Neural cell (in vitro differentiated cells): ENCODE results near the gene GNG12. TPM values are rescaled to one million over a fixed set of nuclear protein-coding genes. Genes with fewer than 3 reads are reported as not detected.

Experiments used
- H2AFZ ChIP-seq: fragments of 200-600, 300-800 bp; sonication (generic), shearing (Covaris generic); 2 replicates; pipeline ENCODE4 v1.6.0; 2014; ENCODE audit warnings: low read depth, mild to moderate bottlenecking, antibody characterized with exemption, low read length, moderate library complexity
- H3F3A ChIP-seq: fragments of 200-600 bp; shearing (Covaris generic); 2 replicates; pipeline ENCODE4 v1.6.1; 2016; ENCODE audit warnings: mild to moderate bottlenecking, moderate library complexity, mixed read lengths, antibody characterized with exemption, low read length; ENCODE audit not compliant: insufficient read depth, poor library complexity, severe bottlenecking
- H3K27ac ChIP-seq: fragments of 200-600, 300-800 bp; sonication (generic), shearing (Covaris generic); 2 replicates; pipeline ENCODE4 v1.5.1; 2014; ENCODE audit warnings: mild to moderate bottlenecking, low read length, moderate library complexity
- H3K27me3 ChIP-seq: fragments of 300-800, 200-600 bp; sonication (generic), shearing (Covaris generic); 2 replicates; pipeline ENCODE4 v1.6.0; 2014; ENCODE audit warnings: mild to moderate bottlenecking, low read depth, low read length, moderate library complexity; ENCODE audit not compliant: insufficient read depth
- H3K36me3 ChIP-seq: fragments of 300-800, 200-600 bp; sonication (generic), shearing (Covaris generic); 2 replicates; pipeline ENCODE4 v1.5.1; 2014; ENCODE audit warnings: mild to moderate bottlenecking, antibody characterized with exemption, low read length, moderate library complexity; ENCODE audit not compliant: insufficient read depth
- H3K4me2 ChIP-seq: fragments of 300-800, 200-600 bp; sonication (generic), shearing (Covaris generic); 2 replicates; pipeline ENCODE4 v1.6.0; 2014; ENCODE audit warnings: mild to moderate bottlenecking, low read length
- H3K4me3 ChIP-seq: fragments of 300-800, 200-600 bp; sonication (generic), shearing (Covaris generic); 2 replicates; pipeline ENCODE4 v1.5.1; 2014; ENCODE audit warnings: mild to moderate bottlenecking, low read length, moderate library complexity
- H3K79me2 ChIP-seq: fragments of 200-600 bp; shearing (Covaris generic); replicated peaks from 2 replicates; pipeline ENCODE4 v1.6.0; 2014; ENCODE audit warnings: mild to moderate bottlenecking, low read length, moderate library complexity; ENCODE audit not compliant: insufficient read depth
- H3K9ac ChIP-seq: fragments of 300-800, 200-600 bp; sonication (generic), shearing (Covaris generic); 2 replicates; pipeline ENCODE4 v1.6.1; 2016; ENCODE audit warnings: mild to moderate bottlenecking, low read length, mixed read lengths
- H3K9me2 ChIP-seq: fragments of 200-600 bp; shearing (Covaris generic); 2 replicates; pipeline ENCODE4 v1.6.1; 2016; ENCODE audit warnings: mild to moderate bottlenecking, low read length, mixed read lengths; ENCODE audit not compliant: insufficient read depth
- H3K9me3 ChIP-seq: fragments of 200-600, 300-800 bp; sonication (generic), shearing (Covaris generic); 2 replicates; pipeline ENCODE4 v1.6.1; 2016; ENCODE audit warnings: mild to moderate bottlenecking, mixed run types, low read length, moderate library complexity, mixed read lengths
- H4K20me1 ChIP-seq: fragments of 200-600 bp; shearing (Covaris generic); 2 replicates; pipeline ENCODE4 v1.6.1; 2016; ENCODE audit warnings: mild to moderate bottlenecking, mixed run types; ENCODE audit not compliant: insufficient read depth
- CTCF ChIP-seq: fragments of 450-650 bp; IDR thresholded peaks from 2 replicates; pipeline ENCODE4 v1.5.1; 2014; ENCODE audit warnings: antibody characterized with exemption, mild to moderate bottlenecking, moderate library complexity; ENCODE audit not compliant: poor library complexity, severe bottlenecking
- EP300 ChIP-seq: fragments of 450-650 bp; conservative IDR thresholded peaks from 2 replicates; pipeline ENCODE4 v1.6.1; 2014; ENCODE audit warnings: antibody characterized with exemption, mild to moderate bottlenecking, moderate library complexity; ENCODE audit not compliant: poor library complexity, severe bottlenecking
- EZH2 ChIP-seq: fragments of 200-600, 300-800 bp; shearing (Covaris generic), sonication (generic); IDR thresholded peaks from 2 replicates; pipeline ENCODE4 v1.6.1; 2014; ENCODE audit warnings: antibody characterized with exemption, low read length, borderline replicate concordance, mild to moderate bottlenecking; ENCODE audit not compliant: insufficient read depth, poor library complexity, severe bottlenecking
- MXI1 ChIP-seq: fragments of 450-650 bp; conservative IDR thresholded peaks from 2 replicates; pipeline ENCODE4 v1.6.1; 2014; ENCODE audit warnings: antibody characterized with exemption, mild to moderate bottlenecking; ENCODE audit not compliant: poor library complexity, severe bottlenecking
- POLR2AphosphoS5 ChIP-seq: IDR thresholded peaks from 2 replicates; pipeline ENCODE4 v1.6.1; 2012
- RAD21 ChIP-seq: fragments of 450-650 bp; conservative IDR thresholded peaks from 2 replicates; pipeline ENCODE4 v1.6.1; 2014; ENCODE audit warnings: antibody characterized with exemption, mild to moderate bottlenecking, moderate library complexity
- SMC3 ChIP-seq: fragments of 450-650 bp; conservative IDR thresholded peaks from 2 replicates; pipeline ENCODE4 v1.6.1; 2014; ENCODE audit warnings: antibody characterized with exemption, mild to moderate bottlenecking, moderate library complexity; ENCODE audit not compliant: poor library complexity
- TAF1 ChIP-seq: IDR thresholded peaks from 2 replicates; pipeline ENCODE4 v1.6.1; 2012; ENCODE audit warnings: low read depth
- polyA plus RNA-seq: library from polyadenylated mRNA; depleted of rRNA; stranded (reverse); fragments of >200 nt; gene quantifications from 2 replicates; pipeline ENCODE4 v1.2.3, GENCODE V29; 2014
- TF ChIP-seq, protein P1 (sequence below): IDR thresholded peaks from 2 replicates; pipeline ENCODE4 v1.6.1; 2012; ENCODE audit warnings: borderline replicate concordance

GNG12 gene
- polyA plus RNA-seq, 1 donor from 2014 or later: 0.35 TPM

DNA sequence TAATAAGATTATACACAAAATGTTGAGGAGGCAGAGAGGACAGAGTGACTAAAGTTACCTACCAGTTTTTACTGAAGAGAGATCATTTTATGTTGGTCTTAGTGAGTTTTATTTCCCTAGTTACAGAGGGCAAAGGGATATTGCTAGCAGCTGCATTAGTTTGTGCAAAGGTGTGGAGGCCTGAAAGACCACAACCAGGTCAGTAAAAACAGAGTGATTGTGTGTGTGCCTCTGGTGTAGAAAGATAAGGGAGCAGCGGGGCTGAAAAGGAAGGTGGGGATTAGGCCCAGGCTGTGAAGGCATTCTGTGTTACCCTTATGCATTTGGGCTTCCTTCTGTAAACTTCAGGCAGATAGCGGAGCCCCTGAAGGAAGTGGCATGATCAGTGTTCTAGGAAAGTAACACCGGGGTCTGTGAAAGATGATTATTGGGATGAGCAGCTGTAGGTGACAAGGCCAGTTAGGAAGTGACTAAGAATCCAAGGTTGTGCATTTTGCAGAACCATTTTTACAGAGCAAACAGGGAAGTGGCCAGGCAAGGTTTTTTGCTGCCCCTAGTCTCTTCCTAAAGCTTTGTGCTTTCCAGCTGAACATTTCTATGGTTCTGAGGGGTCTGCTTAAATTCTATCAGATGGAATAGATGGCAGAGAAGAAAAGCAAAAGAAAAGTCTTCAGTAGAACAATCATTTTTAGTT lies 144.6 kb downstream of the GNG12 start:
- H3K36me3 ChIP-seq: no peaks in the 10 kb centered on the region
- H3K9me2 ChIP-seq: no peaks in the 10 kb centered on the region
- H3K4me3 ChIP-seq: no peak overlapping the region
- no peak overlapping the region for H2AFZ ChIP-seq
- H4K20me1 ChIP-seq: no peaks in the 10 kb centered on the region
- H3K9me3 ChIP-seq: no peaks in the 10 kb centered on the region
- H3F3A ChIP-seq: no peaks in the 10 kb centered on the region
- H3K27me3 ChIP-seq: no peaks in the 10 kb centered on the region
- no peak overlapping the region for H3K27ac ChIP-seq
- TF ChIP-seq, protein P1, sequence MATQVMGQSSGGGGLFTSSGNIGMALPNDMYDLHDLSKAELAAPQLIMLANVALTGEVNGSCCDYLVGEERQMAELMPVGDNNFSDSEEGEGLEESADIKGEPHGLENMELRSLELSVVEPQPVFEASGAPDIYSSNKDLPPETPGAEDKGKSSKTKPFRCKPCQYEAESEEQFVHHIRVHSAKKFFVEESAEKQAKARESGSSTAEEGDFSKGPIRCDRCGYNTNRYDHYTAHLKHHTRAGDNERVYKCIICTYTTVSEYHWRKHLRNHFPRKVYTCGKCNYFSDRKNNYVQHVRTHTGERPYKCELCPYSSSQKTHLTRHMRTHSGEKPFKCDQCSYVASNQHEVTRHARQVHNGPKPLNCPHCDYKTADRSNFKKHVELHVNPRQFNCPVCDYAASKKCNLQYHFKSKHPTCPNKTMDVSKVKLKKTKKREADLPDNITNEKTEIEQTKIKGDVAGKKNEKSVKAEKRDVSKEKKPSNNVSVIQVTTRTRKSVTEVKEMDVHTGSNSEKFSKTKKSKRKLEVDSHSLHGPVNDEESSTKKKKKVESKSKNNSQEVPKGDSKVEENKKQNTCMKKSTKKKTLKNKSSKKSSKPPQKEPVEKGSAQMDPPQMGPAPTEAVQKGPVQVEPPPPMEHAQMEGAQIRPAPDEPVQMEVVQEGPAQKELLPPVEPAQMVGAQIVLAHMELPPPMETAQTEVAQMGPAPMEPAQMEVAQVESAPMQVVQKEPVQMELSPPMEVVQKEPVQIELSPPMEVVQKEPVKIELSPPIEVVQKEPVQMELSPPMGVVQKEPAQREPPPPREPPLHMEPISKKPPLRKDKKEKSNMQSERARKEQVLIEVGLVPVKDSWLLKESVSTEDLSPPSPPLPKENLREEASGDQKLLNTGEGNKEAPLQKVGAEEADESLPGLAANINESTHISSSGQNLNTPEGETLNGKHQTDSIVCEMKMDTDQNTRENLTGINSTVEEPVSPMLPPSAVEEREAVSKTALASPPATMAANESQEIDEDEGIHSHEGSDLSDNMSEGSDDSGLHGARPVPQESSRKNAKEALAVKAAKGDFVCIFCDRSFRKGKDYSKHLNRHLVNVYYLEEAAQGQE: no peak
- H3K4me2 ChIP-seq: no peak overlapping the region
- H3K79me2 ChIP-seq: peaks cover 8% of the 10 kb centered on the region
- H3K9ac ChIP-seq: no peak overlapping the region

GRCh38 chr1:67687649-67688048 lies 145.6 kb downstream of the GNG12 start:
- no peaks in the 10 kb centered on the region for H4K20me1 ChIP-seq
- H3K4me2 ChIP-seq: peak overlapping the region; percentile 98
- no peaks in the 10 kb centered on the region for H3K9me2 ChIP-seq
- no peak overlapping the region for H2AFZ ChIP-seq
- H3F3A ChIP-seq: no peaks in the 10 kb centered on the region
- no peaks in the 10 kb centered on the region for H3K9me3 ChIP-seq
- H3K79me2 ChIP-seq: peaks cover 8% of the 10 kb centered on the region
- H3K27ac ChIP-seq: no peak overlapping the region
- peak overlapping the region; percentile 94 for H3K4me3 ChIP-seq
- TF ChIP-seq MXI1: no peak
- no peak for TF ChIP-seq SMC3
- TF ChIP-seq POLR2AphosphoS5: no peak
- TF ChIP-seq RAD21: no peak
- no peak for TF ChIP-seq EZH2
- no peak for TF ChIP-seq TAF1
- TF ChIP-seq, protein P1: no peak
- TF ChIP-seq EP300: no peak
- TF ChIP-seq CTCF: no peak
- H3K36me3 ChIP-seq: no peaks in the 10 kb centered on the region
- H3K27me3 ChIP-seq: no peaks in the 10 kb centered on the region
- H3K9ac ChIP-seq: no peak overlapping the region
